HG03354 (cell line): Measurements from ENCODE around the gene FMN1.
"Not testable (repeated sequence)": the region's sequence is repeated elsewhere in the genome, so short reads cannot be mapped to it uniquely, and the experiment has no call there.

Experiments
- ATAC-seq: cut with Tn5 transposase; IDR thresholded peaks from one replicate; pipeline ENCODE4 v1.9.1; 2021; ENCODE audit warnings: mild to moderate bottlenecking; ENCODE audit not compliant: unreplicated experiment, poor library complexity, severe bottlenecking

The FMN1 gene

GRCh38 chr15:32951736-32952464 is 242.6 kb downstream of the FMN1 start:
- ATAC-seq = no peak

- ATAC-seq = not testable (repeated sequence)
Measured at GRCh38 chr15:32950051-32950450, 244.5 kb downstream of the FMN1 start.

- no peak for ATAC-seq
Measured at GRCh38 chr15:32946210-32946609, 248.3 kb downstream of the FMN1 start.

GRCh38 chr15:32944431-32944830 is 250.1 kb downstream of the FMN1 start:
- no peak for ATAC-seq

- no peak for ATAC-seq
Measured at GRCh38 chr15:32943711-32944110, 250.8 kb downstream of the FMN1 start.

GRCh38 chr15:32942401-32942841 is 252.1 kb downstream of the FMN1 start:
- no peak for ATAC-seq

- ATAC-seq = no peak
Measured at GRCh38 chr15:32941823-32942222, 252.7 kb downstream of the FMN1 start.

- ATAC-seq = no peak
Measured at GRCh38 chr15:32936976-32937375, 257.5 kb downstream of the FMN1 start.

- no peak for ATAC-seq
Measured at GRCh38 chr15:32936283-32936918, 258.1 kb downstream of the FMN1 start.

- no peak for ATAC-seq
Measured at GRCh38 chr15:32935139-32935538, 259.4 kb downstream of the FMN1 start.

GRCh38 chr15:32933236-32933635 is 261.3 kb downstream of the FMN1 start:
- ATAC-seq = no peak

- ATAC-seq = no peak
Measured at GRCh38 chr15:32928876-32929275, 265.6 kb downstream of the FMN1 start.

- ATAC-seq = no peak
Measured at GRCh38 chr15:32927124-32927523, 267.4 kb downstream of the FMN1 start.

GRCh38 chr15:32923176-32923575 is 271.3 kb downstream of the FMN1 start:
- ATAC-seq = no peak

GRCh38 chr15:32922541-32922940 is 272.0 kb downstream of the FMN1 start:
- no peak for ATAC-seq

- ATAC-seq = no peak
Measured at GRCh38 chr15:32919749-32920414, 274.6 kb downstream of the FMN1 start.

- ATAC-seq = no peak
Measured at GRCh38 chr15:32918547-32918946, 276.0 kb downstream of the FMN1 start.

GRCh38 chr15:32910839-32911238 is 283.7 kb downstream of the FMN1 start:
- no peak for ATAC-seq

GRCh38 chr15:32909431-32909830 is 285.1 kb downstream of the FMN1 start:
- no peak for ATAC-seq

GRCh38 chr15:32908872-32909271 is 285.6 kb downstream of the FMN1 start:
- peak; percentile 5 for ATAC-seq
